ENCODE measurements around the gene CPO. TPM values are rescaled to one million over a fixed set of nuclear protein-coding genes. Genes with fewer than 3 reads are reported as not detected.
"Not testable (repeated sequence)": the region's sequence is repeated elsewhere in the genome, so short reads cannot be mapped to it uniquely, and the experiment has no call there.

Gene CPO
- polyA plus RNA-seq, 1 of the 3 experiments (the other 2 are of a cell fraction): not detected

DNA sequence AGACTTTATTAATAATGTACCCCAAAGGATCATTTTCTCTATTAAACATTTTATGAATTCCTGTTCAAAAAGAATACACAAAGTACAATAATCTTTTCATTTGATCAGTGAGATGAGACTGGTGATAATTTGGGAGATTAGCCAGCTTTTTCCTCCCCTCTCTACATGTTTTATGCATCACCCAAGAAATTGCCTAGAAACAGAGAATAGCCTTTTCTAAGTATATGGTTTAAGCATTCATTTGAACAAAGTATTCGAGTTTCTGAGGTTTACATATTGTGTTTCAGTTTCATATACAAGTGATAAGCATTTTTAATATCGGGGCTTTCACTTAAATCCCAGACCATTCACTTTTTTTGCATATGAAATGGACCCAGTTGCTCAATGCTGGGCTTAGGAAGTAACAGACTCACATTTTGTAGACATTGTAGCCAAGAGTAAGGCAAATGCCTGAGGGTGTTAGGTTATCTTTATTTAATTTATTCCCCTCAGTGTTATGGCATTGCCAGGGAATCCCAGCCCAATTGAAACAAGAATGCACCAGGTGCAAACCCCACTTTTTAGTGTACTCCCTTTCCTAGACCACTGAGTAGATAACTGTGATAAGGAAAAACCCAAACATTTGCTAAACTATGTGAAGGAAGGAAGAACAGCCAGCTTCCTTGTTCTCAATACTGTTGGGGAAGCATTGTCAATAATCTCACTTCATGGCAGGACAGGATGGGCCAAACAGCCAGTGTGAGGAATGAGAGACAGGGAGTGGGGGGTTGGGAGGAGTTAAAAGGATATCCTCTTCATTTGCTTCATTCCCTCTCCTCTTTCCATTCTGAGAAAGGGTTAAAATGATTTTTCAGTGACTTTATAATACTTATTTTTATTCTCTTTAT lies 3.5 kb downstream of the CPO start:
- Histone ChIP-seq H3K27me3 (ENCODE audit: insufficient read depth) (no peaks in the 10 kb centered on the region), H2AFZ (ENCODE audit: low read depth) (no peak overlapping the region), H3F3A (replicated peaks; ENCODE audit: insufficient read depth) (no peaks in the 10 kb centered on the region), H3K27ac (ENCODE audit: low read depth in 2 of 2, low read length in 1 of 2) (no peak overlapping the region), H3K9me2 (no peaks in the 10 kb centered on the region), H3K9ac (no peak overlapping the region), H4K20me1 (ENCODE audit: insufficient read depth) (no peaks in the 10 kb centered on the region), H3K4me3 (ENCODE audit: low read depth in 2 of 2, low read length in 1 of 2) (no peak overlapping the region), H3K36me3 (replicated peaks in 1 of 2; ENCODE audit: control insufficient read depth in 1 of 2, insufficient read depth in 2 of 2, low read length in 1 of 2) (no peaks in the 10 kb centered on the region), H3K79me2 (ENCODE audit: insufficient read depth) (no peaks in the 10 kb centered on the region), H3K4me1 (ENCODE audit: control insufficient read depth in 1 of 2, insufficient read depth in 2 of 2, low read depth in 1 of 2, low read length in 1 of 2) (no peaks in the 10 kb centered on the region; a peak in 1 of 4 replicates), H3K9me3 (no peaks in the 10 kb centered on the region), H3K4me2 (no peak overlapping the region)
- ChIA-PET CTCF (no interaction called here), POLR2A (no interaction called here)
- no peak for TF ChIP-seq MAX (IDR thresholded peaks at IDR 0.05; ENCODE audit: low read depth)
- no peak for TF ChIP-seq JUND (IDR thresholded peaks at IDR 0.05)
- TF ChIP-seq POLR2AphosphoS5 (IDR thresholded peaks at IDR 0.05; ENCODE audit: low read depth, low read length): no peak
- TF ChIP-seq, protein P1, sequence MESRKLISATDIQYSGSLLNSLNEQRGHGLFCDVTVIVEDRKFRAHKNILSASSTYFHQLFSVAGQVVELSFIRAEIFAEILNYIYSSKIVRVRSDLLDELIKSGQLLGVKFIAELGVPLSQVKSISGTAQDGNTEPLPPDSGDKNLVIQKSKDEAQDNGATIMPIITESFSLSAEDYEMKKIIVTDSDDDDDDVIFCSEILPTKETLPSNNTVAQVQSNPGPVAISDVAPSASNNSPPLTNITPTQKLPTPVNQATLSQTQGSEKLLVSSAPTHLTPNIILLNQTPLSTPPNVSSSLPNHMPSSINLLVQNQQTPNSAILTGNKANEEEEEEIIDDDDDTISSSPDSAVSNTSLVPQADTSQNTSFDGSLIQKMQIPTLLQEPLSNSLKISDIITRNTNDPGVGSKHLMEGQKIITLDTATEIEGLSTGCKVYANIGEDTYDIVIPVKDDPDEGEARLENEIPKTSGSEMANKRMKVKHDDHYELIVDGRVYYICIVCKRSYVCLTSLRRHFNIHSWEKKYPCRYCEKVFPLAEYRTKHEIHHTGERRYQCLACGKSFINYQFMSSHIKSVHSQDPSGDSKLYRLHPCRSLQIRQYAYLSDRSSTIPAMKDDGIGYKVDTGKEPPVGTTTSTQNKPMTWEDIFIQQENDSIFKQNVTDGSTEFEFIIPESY (IDR thresholded peaks at IDR 0.05; ENCODE audit: borderline replicate concordance, low read depth): no peak
- TF ChIP-seq GATA2 (CRISPR knock-in tag; IDR thresholded peaks at IDR 0.05): no peak
- TF ChIP-seq MEF2A (IDR thresholded peaks at IDR 0.05; ENCODE audit: borderline replicate concordance, low read depth): no peak
- TF ChIP-seq SIN3A (IDR thresholded peaks at IDR 0.05; ENCODE audit: borderline replicate concordance, low read depth, low read length): no peak
- TF ChIP-seq NRF1 (IDR thresholded peaks at IDR 0.05; ENCODE audit: low read depth, low read length): no peak
- TF ChIP-seq, protein P2, sequence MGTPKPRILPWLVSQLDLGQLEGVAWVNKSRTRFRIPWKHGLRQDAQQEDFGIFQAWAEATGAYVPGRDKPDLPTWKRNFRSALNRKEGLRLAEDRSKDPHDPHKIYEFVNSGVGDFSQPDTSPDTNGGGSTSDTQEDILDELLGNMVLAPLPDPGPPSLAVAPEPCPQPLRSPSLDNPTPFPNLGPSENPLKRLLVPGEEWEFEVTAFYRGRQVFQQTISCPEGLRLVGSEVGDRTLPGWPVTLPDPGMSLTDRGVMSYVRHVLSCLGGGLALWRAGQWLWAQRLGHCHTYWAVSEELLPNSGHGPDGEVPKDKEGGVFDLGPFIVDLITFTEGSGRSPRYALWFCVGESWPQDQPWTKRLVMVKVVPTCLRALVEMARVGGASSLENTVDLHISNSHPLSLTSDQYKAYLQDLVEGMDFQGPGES (IDR thresholded peaks at IDR 0.05; ENCODE audit: low read depth, low read length): no peak
- no peak for TF ChIP-seq GABPA (IDR thresholded peaks at IDR 0.05; ENCODE audit: low read depth)
- no peak for TF ChIP-seq RXRA (IDR thresholded peaks at IDR 0.05; ENCODE audit: borderline replicate concordance, low read depth)
- TF ChIP-seq CHD2 (IDR thresholded peaks at IDR 0.05; ENCODE audit: low read length, partially characterized antibody): no peak
- no peak for TF ChIP-seq TAF1 (IDR thresholded peaks at IDR 0.05; ENCODE audit: borderline replicate concordance, low read depth, low read length)
- no peak for TF ChIP-seq RCOR1 (IDR thresholded peaks at IDR 0.05; ENCODE audit: low read length)
- TF ChIP-seq TEAD4 (IDR thresholded peaks at IDR 0.05; ENCODE audit: borderline replicate concordance, insufficient read depth): no peak
- DNase-seq: no peak
- 3% methylated on average over 2 of the region's 2 CpGs for WGBS (ENCODE audit: low lambda C conversion rate)

DNA sequence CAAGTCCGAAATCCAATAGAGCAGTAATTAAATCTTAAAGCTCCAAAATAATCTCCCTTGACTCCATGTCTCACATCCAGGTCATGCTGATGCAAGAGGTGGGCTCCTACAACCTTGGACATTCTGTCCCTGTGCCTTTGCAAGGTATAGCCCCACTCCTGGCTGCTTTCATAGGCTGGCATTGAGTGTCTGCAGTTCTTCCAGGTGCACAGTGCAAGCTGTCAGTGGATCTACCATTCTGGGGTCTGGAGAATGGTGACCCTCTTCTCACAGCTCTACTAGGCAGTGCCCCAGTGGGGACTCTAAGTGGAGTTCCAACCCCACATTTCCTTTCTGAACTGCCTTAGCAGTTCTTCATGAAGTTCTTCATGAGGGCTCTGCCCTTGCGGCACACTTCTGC lies 14.1 kb downstream of the CPO start:
- 33% methylated on average over 2 of the region's 2 CpGs for WGBS (ENCODE audit: low lambda C conversion rate)
- POLR2A ChIA-PET: not testable (repeated sequence)

More for the DNA sequence above, 14.1 kb downstream of the CPO start:
- H3K9ac ChIP-seq; H3K9me3 ChIP-seq; CTCF ChIA-PET; H3K27ac ChIP-seq (ENCODE audit: low read depth in 2 of 2, low read length in 1 of 2); H4K20me1 ChIP-seq (ENCODE audit: insufficient read depth); H3K4me2 ChIP-seq; H3K36me3 ChIP-seq (replicated peaks in 1 of 2; ENCODE audit: control insufficient read depth in 1 of 2, insufficient read depth in 2 of 2, low read length in 1 of 2); DNase-seq; H3K27me3 ChIP-seq (ENCODE audit: insufficient read depth); H3K4me1 ChIP-seq (ENCODE audit: control insufficient read depth in 1 of 2, insufficient read depth in 2 of 2, low read depth in 1 of 2, low read length in 1 of 2); H3F3A ChIP-seq (replicated peaks; ENCODE audit: insufficient read depth); H2AFZ ChIP-seq (ENCODE audit: low read depth); H3K9me2 ChIP-seq; H3K79me2 ChIP-seq (ENCODE audit: insufficient read depth); H3K4me3 ChIP-seq (ENCODE audit: low read depth in 2 of 2, low read length in 1 of 2): not testable (repeated sequence)
